ENCODE results near the gene HOMER3. TPM values are rescaled to one million over a fixed set of nuclear protein-coding genes. Genes with fewer than 3 reads are reported as not detected.

Gene HOMER3
- total and polyA plus RNA-seq, 10 of the 15 experiments (the other 5 are each of a cell fraction or from before 2014, with no cell fraction given): 0.18 to 10.6 (median 0.50) TPM; not detected in 2

DNA sequence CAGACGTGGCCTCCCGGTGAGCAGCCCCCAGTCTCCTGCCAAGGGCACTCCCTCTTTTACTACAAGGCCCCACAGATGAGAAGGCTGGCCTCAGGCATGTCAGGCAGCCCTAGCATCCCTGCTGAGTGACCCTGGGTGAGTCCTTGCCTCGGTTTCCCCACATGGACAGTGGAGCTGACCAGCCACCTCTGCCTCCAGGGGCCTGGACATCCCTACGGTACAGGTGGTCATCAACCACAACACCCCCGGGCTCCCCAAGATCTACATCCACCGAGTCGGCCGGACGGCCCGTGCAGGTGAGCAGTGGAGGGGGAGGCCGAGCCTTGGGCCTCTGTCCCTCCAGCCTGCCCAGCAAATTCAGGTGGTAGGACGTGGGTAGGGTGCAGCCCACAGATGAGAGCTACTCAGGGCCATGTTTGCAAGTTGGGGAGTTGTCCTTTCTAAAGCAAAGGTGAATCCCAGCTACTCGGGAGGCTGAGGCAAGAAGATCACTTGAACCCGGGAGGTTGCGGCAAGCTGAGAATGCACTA lies 16.3 kb downstream of the HOMER3 start:
- ChIA-PET SMC1A (ENCODE audit: uncharacterized antibody, unreplicated experiment) (no interaction called here), CTCF (interaction anchor here (0.9 kb wide), 1 partner anchor 43 kb away, joined by 3 read pairs; no protein-coding TSS in a partner anchor), POLR2A (no interaction called here), RAD21 (ENCODE audit: unreplicated experiment) (no interaction called here)
- Histone ChIP-seq H3K4me3 (no peak overlapping the region), H3K27ac (ENCODE audit: control insufficient read depth, insufficient read depth) (no peak overlapping the region), H3K4me1 (ENCODE audit: control insufficient read depth, insufficient read depth, low read length) (peaks cover 8% of the 10 kb centered on the region), H4K20me1 (ENCODE audit: control insufficient read depth, insufficient read depth) (no peaks in the 10 kb centered on the region), H3K9ac (ENCODE audit: control insufficient read depth, insufficient read depth, low read length) (no peak overlapping the region), H3K79me2 (ENCODE audit: control insufficient read depth, insufficient read depth, low read length) (peaks cover 13% of the 10 kb centered on the region), H2AFZ (ENCODE audit: control insufficient read depth, low read depth, low read length) (no peak overlapping the region), H3K27me3 (replicated peaks in 1 of 2; ENCODE audit: control insufficient read depth in 2 of 2, insufficient read depth in 2 of 2, low read length in 1 of 2) (no peaks in the 10 kb centered on the region), H3K9me3 (replicated peaks; ENCODE audit: control insufficient read depth, insufficient read depth, low read length) (no peaks in the 10 kb centered on the region), H3K36me3 (ENCODE audit: control insufficient read depth in 2 of 2, insufficient read depth in 2 of 2, low read length in 1 of 2) (peaks cover 15 to 23% of the 10 kb centered on the region in 2 experiments; a peak in 3 of 4 replicates), H3K4me2 (ENCODE audit: control insufficient read depth, insufficient read depth) (no peak overlapping the region)
- intact Hi-C loops (cut with micrococcal nuclease; ENCODE audit: unreplicated experiment): no loop called here
- no peak for FAIRE-seq
- no TSS peak for BruUV-seq (replicated peaks)
- WGBS (ENCODE audit: insufficient coverage, insufficient replicate concordance, low lambda C conversion rate, missing lambda C conversion rate): 93% methylated on average over 15 of the region's 15 CpGs
- no peak for ATAC-seq
- DNase-seq (ENCODE audit: low read depth, low spot score): no peak
- in situ Hi-C loops (cut with MboI): no loop called here
- TF ChIP-seq, protein P1, sequence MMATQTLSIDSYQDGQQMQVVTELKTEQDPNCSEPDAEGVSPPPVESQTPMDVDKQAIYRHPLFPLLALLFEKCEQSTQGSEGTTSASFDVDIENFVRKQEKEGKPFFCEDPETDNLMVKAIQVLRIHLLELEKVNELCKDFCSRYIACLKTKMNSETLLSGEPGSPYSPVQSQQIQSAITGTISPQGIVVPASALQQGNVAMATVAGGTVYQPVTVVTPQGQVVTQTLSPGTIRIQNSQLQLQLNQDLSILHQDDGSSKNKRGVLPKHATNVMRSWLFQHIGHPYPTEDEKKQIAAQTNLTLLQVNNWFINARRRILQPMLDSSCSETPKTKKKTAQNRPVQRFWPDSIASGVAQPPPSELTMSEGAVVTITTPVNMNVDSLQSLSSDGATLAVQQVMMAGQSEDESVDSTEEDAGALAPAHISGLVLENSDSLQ (IDR thresholded peaks at IDR 0.05): no peak
- TF ChIP-seq RUNX3 (IDR thresholded peaks at IDR 0.05; ENCODE audit: low read length): no peak
- TF ChIP-seq EP300 (IDR thresholded peaks at IDR 0.05; ENCODE audit: borderline replicate concordance in 1 of 2, control insufficient read depth in 1 of 2, low read depth in 2 of 2, low read length in 2 of 2): no peak
- TF ChIP-seq, protein P2, sequence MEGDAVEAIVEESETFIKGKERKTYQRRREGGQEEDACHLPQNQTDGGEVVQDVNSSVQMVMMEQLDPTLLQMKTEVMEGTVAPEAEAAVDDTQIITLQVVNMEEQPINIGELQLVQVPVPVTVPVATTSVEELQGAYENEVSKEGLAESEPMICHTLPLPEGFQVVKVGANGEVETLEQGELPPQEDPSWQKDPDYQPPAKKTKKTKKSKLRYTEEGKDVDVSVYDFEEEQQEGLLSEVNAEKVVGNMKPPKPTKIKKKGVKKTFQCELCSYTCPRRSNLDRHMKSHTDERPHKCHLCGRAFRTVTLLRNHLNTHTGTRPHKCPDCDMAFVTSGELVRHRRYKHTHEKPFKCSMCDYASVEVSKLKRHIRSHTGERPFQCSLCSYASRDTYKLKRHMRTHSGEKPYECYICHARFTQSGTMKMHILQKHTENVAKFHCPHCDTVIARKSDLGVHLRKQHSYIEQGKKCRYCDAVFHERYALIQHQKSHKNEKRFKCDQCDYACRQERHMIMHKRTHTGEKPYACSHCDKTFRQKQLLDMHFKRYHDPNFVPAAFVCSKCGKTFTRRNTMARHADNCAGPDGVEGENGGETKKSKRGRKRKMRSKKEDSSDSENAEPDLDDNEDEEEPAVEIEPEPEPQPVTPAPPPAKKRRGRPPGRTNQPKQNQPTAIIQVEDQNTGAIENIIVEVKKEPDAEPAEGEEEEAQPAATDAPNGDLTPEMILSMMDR (IDR thresholded peaks at IDR 0.05 in 2 of 3, conservative IDR thresholded peaks at IDR 0.05 in 1 of 3; ENCODE audit: control insufficient read depth in 2 of 3, extremely low read depth in 1 of 3, insufficient read depth in 1 of 3, low read depth in 3 of 3, low read length in 3 of 3): no peak
- no peak for TF ChIP-seq TARDBP (IDR thresholded peaks at IDR 0.05; ENCODE audit: borderline replicate concordance)
- TF ChIP-seq KAT2A (conservative IDR thresholded peaks at IDR 0.05; ENCODE audit: control insufficient read depth, low read depth, low read length): no peak
- no peak for TF ChIP-seq ZNF274 (IDR thresholded peaks at IDR 0.05; ENCODE audit: insufficient read depth, insufficient read length)
- TF ChIP-seq, protein P3, sequence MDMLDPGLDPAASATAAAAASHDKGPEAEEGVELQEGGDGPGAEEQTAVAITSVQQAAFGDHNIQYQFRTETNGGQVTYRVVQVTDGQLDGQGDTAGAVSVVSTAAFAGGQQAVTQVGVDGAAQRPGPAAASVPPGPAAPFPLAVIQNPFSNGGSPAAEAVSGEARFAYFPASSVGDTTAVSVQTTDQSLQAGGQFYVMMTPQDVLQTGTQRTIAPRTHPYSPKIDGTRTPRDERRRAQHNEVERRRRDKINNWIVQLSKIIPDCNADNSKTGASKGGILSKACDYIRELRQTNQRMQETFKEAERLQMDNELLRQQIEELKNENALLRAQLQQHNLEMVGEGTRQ (IDR thresholded peaks at IDR 0.05; ENCODE audit: borderline replicate concordance, low read depth, low read length): no peak
- TF ChIP-seq, protein P4, sequence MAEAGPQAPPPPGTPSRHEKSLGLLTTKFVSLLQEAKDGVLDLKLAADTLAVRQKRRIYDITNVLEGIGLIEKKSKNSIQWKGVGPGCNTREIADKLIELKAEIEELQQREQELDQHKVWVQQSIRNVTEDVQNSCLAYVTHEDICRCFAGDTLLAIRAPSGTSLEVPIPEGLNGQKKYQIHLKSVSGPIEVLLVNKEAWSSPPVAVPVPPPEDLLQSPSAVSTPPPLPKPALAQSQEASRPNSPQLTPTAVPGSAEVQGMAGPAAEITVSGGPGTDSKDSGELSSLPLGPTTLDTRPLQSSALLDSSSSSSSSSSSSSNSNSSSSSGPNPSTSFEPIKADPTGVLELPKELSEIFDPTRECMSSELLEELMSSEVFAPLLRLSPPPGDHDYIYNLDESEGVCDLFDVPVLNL (IDR thresholded peaks at IDR 0.05; ENCODE audit: low read depth, low read length): no peak
- no peak for TF ChIP-seq ESRRA (IDR thresholded peaks at IDR 0.05; ENCODE audit: low read length)

Measured in GM12878 (cell line).